ENCODE measurements around the gene C1orf87.

The C1orf87 gene

DNA sequence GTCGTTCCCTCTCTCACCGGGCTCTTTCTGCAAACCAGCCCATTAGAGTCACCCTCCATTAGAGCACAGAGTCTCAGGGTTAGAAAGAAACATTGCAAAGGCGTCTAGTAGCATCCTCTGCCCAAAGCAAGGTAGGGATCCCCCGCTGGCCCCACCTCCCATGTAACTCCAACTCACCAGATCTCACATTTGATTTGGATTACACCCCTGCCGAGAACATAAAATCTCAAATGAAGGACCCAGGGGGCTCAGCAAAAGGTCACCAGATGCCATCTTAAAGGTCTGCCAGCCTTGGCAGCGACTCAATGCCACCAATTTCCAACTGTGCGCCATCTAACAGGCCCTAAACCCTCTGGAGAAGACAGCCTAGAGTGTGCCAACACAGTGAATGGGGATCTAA, 14.1 kb downstream of the C1orf87 start:
- DNase-seq (ENCODE audit: low read depth) = no peak

DNA sequence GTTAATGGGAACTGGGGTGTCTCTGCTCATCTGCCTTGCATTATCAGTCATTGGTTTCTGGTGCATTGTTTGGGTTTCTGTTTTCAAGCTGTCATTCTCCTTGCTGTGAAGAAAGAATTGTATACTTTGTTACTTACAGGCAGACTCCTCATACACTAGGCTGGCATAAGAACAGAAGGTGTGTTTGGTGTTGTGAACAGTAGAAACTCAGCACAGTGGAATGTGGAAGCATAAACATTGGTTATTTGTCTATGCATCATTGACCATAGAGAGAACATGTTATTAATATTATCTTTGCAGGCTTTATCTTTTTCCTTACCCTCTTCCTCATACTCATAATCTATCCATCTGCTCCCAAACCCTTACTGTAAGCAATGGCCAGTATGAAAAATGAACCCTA, 18.2 kb downstream of the C1orf87 start:
- DNase-seq (ENCODE audit: low read depth) = no peak

DNA sequence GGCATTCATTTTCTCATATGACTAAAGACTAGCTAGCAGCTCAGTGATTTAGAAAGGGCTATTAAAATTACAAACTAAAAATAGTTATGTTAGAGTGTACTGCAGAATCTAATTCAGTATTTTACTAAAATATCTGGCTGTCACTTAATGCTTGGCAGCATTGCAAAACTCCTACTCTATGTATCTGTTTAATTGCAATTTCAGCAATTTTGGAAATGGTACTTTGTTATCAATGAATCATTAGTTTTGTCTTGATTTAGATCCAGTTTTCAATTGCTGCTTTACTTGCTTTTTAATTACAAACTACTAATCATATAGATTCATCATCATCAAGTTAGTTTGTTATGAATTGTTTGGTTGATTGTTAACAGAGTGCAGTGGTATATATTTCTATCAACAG, 19.2 kb downstream of the C1orf87 start:
- DNase-seq (ENCODE audit: low read depth) = no peak

DNA sequence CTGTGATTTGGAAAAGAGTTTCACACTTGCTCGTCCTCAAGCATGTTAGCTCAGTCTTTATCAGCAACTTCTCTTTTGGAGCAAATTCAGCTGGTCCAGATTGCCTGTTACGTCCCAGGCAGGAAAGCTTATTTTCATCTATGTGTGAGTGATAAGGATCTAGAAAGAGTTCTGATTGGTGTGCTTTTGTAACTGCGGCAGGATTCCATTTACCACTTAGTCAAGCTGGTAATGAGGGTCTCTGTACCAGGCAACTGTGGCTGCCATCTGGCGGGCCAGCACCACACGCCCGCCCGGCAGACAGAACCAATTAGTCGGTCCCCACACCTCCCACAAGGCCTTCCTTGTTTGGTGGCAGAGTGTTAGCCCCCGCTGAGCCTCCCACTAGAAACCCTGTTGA, 21.0 kb downstream of the C1orf87 start:
- DNase-seq (ENCODE audit: low read depth) = no peak

DNA sequence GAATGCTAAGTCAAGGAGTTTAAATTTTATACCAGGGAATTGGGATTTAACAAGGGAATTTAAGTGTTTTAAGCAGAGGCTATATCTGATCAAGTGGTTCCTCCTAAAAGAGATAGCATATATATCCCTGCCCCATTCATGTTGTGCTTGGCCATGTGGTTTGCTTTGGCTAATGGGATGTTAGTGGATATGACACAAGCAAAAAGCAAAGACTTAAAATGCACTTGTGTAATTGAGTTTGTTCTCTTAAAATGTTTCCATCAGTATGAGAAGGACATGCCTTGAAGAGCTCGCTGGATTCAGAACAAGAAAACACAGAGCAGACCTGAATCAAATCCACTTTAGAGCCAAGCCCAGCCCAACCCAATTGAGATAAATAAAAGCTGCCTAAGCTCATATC, 22.4 kb downstream of the C1orf87 start:
- DNase-seq (ENCODE audit: low read depth) = no peak

DNA sequence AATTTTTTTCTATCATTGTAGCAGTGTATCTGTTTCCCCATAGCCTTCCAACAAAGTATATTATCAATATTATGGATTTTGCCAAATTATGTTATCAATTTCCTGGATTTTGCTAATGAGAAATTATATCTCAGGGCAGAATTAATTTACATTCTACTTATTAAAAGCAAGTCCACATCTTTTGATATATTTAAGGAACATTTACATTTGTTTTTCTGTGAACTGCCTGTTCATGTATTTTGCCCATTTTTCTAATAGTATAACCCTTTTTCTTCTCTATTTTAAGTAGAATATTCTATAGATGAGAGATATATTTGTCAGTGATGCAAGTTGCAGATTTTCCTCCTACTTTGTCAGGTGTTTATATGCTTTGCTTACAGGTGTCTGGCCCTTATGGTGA, 24.4 kb downstream of the C1orf87 start:
- no peak for DNase-seq (ENCODE audit: low read depth)

DNA sequence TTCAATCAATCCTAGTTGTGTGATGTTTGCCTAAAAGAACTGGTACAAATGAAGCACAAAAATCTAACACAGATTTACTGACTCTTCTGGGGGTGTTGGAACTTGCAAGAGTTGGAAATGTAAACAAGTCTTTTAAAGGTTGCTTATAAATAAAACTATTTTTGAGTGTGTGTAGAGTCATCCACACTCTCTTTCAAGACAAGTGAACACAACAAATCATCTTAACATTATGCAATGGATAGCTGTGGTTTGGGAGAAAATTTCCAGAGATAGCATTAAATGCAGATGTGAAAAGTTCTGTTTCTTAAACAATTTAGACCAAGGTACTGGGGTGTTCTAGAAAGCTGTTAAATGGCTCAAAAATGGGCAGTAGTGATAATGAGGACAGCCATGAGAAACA, 28.7 kb downstream of the C1orf87 start:
- DNase-seq (ENCODE audit: low read depth) = no peak

DNA sequence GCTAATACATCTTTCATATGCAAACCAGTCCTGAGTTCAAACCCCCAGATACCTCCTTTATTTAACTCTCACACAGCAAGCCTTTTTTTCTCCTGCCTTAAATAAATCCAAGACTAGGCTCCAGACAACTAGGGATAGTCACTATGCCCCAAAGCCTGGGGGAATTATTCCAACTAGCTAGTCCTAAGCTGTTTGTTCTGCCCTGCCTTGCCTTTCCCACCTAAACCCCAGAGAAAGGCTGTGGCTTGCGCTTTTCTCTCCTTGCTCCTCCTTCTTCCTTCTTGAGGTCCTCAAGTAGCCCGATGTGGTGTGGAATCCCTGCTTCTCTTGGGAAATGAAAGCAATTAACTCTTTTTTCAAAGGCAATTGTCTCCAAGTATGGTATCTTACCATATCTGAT, 31.8 kb downstream of the C1orf87 start:
- DNase-seq (ENCODE audit: low read depth) = no peak

DNA sequence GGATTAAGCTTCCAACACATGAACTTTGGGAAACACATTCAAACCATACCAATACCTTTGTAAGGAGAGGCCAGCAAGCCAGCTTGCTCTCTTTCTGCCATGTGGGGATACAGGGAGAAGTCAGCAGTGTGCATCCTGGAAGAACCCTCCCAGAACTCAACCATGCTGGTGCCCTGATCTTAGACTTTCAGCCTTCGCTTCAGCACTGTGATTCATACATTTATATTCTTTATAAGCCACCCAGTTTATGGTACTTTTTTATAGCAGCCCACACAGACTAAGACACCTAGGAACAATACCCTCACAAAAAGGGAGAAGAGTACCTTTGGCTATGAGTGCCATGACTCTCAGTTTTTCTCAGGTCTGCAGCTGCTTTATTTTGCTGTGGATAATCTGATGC, 35.9 kb downstream of the C1orf87 start:
- DNase-seq (ENCODE audit: low read depth) = no peak

DNA sequence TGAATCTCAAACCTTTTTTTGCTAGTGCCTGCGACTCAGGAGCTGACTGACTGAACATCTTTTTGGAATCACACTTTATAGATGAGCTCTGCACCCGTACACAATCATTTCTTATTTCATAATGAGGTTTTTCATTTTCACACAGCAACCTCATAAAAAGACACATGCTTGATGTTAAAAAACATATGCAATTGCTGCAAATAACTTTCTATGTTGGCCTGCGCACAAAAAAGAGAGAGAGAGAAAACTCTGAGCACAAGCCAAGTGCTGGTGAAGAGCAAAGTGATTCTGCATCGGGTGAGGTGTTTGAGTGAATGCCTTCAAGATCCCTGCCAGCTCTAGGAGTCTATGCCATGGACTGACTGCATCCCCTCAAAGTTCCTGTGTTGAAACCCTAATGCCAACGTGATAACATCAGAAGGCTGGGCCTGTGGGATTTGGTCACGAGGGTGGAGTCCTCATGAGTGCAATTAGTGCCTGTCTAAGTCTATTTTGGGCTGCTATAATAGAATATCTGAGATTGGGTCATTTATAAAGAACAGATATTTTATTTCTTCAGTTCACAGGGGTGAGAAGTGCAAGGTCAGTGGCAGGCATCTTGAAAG, 36.6 kb downstream of the C1orf87 start:
- DNase-seq (ENCODE audit: low read depth) = no peak

DNA sequence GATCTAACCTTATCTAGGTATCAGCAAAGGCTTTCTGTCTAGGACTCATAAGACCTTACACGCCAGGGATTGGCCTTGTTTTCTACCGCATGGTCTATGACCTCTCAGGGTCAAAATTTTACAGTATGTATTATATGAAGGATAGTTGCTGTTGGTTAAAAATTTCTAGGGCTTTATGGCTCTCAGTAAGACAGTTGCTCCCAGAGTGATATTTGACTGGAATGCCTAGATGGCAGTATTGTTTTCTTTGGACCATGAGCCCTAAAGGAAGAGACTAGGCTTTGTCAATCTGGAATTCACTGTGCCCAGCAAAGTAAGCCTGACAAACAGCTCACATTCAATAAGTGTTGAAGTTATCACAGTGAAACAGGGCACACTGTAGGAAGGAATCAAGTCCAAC, 37.6 kb downstream of the C1orf87 start:
- DNase-seq (ENCODE audit: low read depth) = no peak

DNA sequence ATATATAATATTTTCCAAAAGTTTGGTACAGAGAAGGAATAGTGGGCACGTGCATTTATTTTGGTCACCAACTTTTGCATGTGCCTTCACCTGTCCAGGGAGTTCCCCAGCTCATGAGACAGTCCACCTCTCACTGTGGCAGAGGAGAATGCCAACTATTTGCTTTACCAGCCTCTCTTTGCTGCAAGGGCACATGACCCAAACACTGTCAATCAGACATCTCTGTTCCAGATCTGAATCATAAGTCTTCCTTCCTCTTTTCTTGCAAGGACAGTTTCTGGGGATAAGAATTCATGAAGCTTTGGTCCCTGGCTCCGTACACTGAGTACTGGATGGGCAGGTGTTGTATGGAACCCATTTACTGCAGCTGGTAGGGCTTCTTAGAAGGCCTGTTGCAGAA, 38.6 kb downstream of the C1orf87 start:
- DNase-seq (ENCODE audit: low read depth) = no peak

DNA sequence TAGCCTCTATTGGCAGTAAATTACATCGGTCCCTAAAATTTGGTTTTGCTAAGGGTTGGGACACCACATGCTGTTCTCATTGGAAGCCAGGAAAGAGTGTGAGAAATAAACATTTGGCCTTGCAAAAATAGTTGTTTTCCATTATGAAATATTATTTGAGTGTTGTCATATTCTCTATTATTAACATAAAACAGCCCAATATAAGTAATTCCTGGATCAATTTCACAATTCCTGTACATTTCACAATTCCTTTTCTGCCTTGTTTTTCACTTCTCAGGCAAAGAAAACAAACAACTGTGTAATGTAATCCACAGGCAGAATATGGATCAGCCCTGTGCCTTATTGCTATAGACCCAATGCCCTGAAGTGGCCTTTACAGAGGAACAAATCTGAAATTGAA, 40.5 kb downstream of the C1orf87 start:
- DNase-seq (ENCODE audit: low read depth) = no peak

DNA sequence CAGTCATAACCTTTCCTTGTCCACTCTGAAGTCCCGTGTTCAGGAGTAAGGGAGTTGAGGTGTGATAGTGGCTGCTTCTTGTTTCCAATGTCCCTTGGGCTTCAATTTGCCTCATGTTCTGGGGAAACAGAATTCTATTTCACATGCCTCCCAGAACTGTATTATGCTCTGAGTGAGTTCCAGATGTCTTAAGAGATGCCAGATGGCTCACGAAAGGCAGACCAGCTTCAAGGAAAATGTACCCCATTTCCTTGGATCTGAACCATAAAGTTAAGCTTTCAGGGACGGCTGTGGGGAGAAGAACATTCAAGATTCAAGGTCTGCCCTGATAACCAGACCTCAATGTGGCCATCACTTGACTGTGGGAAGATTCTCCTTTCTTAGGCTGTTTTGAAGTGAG, 42.4 kb downstream of the C1orf87 start:
- no peak for DNase-seq (ENCODE audit: low read depth)

DNA sequence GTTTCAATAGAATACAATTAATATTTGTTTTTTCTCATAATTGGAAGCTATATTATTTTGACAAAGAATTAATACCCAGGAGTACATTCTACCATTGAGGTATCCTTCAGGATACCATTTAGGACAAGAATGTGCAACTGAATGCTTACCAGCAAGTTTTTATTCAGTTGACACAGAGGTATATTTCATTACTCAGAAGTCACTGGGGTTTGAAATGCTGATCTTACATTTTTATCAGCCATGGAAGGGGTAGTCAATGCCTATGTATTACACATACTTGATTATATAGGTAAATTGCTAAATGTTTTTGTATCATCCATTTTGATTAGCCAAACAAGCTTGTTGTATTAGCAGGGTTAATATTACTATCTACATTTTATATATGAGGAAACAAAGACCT, 48.0 kb downstream of the C1orf87 start:
- no peak for DNase-seq (ENCODE audit: low read depth)

DNA sequence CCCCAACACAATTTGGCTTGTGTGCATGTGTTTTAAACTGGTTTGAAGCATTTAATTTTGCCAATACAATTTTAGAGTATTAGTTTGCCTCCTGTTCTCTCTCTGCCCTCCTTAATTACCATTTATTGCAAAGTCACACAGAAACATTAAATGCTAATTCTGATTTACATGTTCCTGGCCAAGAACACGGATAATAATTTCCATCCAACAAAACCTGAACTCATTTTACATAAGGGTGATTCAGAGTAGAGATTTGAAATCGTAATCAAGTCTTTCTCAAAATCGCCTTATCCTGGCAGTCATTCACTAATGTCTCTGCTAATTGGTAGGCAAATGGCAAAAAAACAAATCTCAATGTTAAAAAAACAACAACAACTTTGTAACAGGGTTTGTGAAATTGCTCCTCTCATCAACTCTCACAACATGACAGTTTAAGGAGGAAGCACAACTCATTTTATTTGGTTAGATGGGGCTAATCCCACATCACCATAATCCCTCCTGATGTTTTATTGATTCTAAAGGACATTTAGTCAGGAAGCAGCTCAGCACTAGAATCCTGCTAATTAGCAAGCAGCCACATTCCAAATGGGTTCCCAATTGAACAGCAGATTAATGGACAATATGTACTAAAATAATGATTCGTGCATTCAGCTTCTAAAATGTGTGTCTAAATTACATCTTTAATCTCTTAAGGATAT, 55.9 kb downstream of the C1orf87 start:
- DNase-seq (ENCODE audit: low read depth) = no peak

DNA sequence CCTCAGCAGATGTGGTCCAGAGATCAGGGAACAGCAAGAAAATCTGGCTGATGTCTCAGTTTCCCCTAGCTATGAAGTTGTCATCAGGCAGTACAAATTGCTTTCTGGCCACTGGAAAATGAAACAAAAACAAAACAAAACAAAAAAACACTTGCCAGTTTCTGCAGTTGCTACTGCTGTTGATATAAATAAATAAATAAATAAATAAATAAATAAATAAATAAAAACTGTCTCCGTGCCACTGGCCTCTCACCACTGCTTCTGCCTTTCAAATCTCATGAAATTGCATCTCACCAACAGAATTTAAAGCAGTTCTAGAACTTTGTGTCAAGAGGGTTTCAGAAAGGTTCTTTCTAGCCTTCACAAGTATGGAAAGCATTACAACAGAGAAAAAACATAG, 62.9 kb downstream of the C1orf87 start:
- no peak for DNase-seq (ENCODE audit: low read depth)

DNA sequence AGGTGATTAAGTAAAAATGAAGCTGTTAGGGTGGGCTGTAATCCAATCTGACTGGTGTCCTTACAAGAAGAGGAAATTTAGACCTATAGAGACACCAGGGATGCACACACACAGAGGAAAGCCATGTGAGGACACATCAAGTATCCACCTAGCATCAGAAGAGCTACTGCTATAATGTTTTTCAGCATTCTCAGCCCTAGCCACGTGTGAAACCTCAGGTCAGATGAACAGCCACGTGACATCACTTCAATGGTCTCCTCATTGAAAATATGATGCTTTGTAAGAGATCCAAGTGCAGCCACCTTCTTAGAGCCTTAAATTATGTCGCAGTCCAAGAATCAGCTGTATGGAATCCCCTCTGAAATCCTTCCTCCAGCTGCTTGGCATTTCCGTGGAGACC, 65.1 kb downstream of the C1orf87 start:
- no peak for DNase-seq (ENCODE audit: low read depth)

DNA sequence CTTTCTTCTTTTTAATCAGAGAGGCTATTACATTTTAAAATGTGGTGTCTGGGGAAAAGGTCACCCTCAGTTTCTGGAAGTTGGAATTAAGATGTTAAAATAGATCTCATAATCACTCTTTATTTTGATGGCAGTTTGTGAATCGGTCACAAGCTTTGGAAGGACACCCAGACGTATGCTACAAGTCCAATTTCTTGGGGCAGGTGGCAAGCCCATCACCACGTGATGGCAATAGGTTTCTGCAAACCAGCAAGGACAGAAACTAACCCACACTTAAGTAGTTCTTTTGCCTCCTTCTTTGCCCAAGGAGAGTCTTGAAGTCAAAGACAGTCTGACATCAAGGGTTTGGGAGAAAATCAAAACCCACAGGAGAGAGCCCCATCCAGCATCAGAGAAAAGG, 72.9 kb downstream of the C1orf87 start:
- no peak for DNase-seq (ENCODE audit: low read depth)

DNA sequence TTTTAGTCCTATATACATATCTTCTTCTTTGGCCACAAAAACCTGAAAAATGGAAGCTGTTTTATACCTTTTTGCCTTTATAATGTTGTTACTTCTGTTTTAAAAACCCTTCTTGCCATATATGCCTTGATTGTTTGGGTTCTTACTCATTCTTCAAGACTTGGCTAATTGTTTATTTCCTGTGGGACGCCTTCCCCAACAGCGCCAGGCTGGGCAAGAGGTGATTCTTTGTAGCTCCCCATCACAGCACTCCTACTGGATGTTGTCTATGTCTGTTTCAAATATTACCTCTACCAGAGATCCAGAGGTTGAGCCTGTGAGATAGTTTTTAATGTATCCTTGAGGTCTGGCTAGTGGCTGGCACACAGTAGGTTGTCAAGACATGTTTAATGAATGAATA, 73.8 kb downstream of the C1orf87 start:
- DNase-seq (ENCODE audit: low read depth) = no peak

DNA sequence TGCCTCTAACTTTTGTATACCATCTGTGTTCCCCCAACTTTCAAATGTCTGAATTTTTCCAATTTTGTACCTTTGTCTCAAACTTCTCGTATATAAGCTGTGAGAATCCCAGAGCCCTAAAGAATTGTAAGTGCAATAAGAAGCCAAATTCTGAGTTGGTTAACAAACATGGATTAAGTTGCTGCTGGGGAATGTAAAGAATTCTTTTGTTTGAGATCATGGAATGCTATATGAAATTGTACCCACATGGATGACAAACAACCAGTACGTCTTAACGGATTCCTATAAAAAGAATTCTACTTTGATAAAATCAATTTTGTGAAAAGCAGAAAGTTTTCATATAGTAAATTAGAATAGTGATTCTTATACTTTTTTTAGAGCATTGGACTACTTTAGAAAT, 74.6 kb downstream of the C1orf87 start:
- no peak for DNase-seq (ENCODE audit: low read depth)

DNA sequence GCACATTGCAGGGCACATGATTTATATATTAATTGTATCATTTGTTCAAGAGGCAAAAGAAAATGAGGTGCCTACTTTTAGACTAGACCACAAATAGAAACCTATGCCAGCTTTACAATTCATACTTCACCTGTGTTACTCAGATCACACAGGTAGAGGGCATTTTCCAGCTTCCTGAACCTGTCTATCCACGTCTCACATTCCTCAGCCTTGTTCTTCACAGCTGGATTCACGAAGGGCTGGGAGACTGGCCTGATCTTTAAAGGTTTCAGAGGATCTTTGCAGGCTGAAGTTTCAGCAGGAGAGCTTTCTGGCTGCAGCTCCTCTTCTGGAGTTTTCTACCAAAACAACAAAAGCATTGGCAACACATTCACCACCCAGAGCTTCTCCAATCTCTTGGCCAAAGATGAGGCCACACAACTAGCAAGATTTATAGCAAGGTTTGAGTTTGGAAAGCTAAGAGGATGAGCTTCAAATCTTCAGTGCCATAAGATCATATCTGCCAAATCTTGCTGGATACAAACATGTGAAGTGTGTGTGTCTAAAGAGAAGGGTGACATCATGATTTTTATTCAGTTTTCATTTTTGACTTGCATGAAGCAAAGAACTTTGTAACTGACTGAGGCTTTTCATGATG, 76.0 kb downstream of the C1orf87 start:
- DNase-seq (ENCODE audit: low read depth) = no peak

DNA sequence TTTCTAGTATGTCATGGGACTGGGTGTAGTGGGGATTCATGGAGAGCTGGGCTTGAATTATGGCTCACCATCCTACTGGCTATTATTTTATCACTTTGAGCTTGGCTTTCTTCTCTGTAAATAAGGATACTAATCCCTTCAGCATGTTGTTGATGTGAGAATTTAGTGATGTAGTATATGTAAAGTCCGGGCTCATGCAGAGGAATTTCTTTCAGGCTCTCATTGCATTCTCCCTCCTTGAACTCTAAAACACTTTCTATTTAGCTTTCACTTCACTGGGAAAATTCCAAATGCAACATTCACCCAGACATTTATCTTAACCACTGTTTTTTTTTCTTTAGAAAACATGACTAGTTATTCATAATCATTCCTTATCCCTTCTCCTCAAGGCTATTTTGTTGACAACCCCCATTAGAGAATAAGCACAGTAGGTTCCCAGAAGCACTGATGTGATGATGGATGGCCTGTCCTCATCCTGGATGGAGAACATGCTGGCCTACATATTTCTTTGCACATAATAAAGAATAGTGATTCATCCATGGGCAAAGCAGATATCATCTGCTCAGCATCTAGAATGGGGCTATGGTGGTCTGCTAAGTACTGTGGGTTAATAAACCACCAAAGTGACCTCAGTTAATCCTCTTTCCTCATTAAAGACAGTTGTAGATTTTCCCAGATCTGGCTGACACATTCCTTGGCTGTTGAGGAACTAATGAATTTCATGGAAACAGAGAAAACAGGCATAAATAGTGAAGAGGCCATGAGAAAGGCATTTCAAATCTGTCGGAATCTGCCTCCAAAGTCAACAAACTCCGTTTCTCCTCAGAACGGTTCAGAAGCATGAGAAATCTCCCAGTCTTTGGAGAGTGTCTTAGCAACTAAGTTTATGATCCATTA, 79.0 kb downstream of the C1orf87 start:
- DNase-seq (ENCODE audit: low read depth) = no peak

Measured in stimulated activated CD4-positive, alpha-beta T cell treated with anti-CD3 and anti-CD28 coated beads, Interleukin-2, amount 100 ng/mL, for 4 hours (primary cell).